Naive thymus-derived CD4-positive, alpha-beta T cell (primary cell): ENCODE measurements around the gene SCAPER. TPM values are rescaled to one million over a fixed set of nuclear protein-coding genes. Genes with fewer than 3 reads are reported as not detected.

Experiments
- ATAC-seq: fragments of 150-1000 bp; cut with Tn5 transposase; 2 replicates; pipeline ENCODE4 v1.10.0; 2021; ENCODE audit warnings: mild to moderate bottlenecking, moderate library complexity
- CTCF ChIA-PET: fragments of 350-600 bp; sonication (Branson Sonifier 250); formaldehyde crosslinking; loops from one replicate; lab custom pipeline; 2021; ENCODE audit warnings: antibody characterized with exemption; lab: Charles Lee
- POLR2A ChIA-PET: fragments of 350-600 bp; sonication (Branson Sonifier 250); formaldehyde crosslinking; loops from one replicate; lab custom pipeline; 2021; ENCODE audit warnings: antibody characterized with exemption, inconsistent platforms; lab: Charles Lee
- DNase-seq, 9 donors: peaks; one replicate each; pipeline versions ENCODE4 v3.0.0 to v3.0.0-alpha.2; 2020 to 2022; ENCODE audit warnings: mixed read lengths in 1 of 9
- H3K27ac ChIP-seq: one replicate; pipeline ENCODE4 v1.7.0; 2013; ENCODE audit warnings: mild to moderate bottlenecking, low read depth, low read length, moderate library complexity
- H3K27me3 ChIP-seq, 2 donors: one replicate each; pipeline ENCODE4 v1.7.0; 2013; ENCODE audit warnings: low read length in 2 of 2, mild to moderate bottlenecking in 2 of 2, moderate library complexity in 2 of 2; ENCODE audit not compliant: control insufficient read depth in 2 of 2, insufficient read depth in 2 of 2
- H3K36me3 ChIP-seq, 3 experiments: 1 replicate in 2 of 3; 2 replicates in 1 of 3; pipeline ENCODE4 v1.7.0; 2013; ENCODE audit warnings: low read length in 3 of 3, mild to moderate bottlenecking in 3 of 3, moderate library complexity in 1 of 3; ENCODE audit not compliant: insufficient read depth in 3 of 3, control insufficient read depth in 2 of 3
- H3K4me1 ChIP-seq, 2 donors: one replicate each; pipeline ENCODE4 v1.7.0; 2013; ENCODE audit warnings: low read length in 2 of 2, mild to moderate bottlenecking in 2 of 2, moderate library complexity in 1 of 2; ENCODE audit not compliant: control insufficient read depth in 2 of 2, insufficient read depth in 2 of 2
- H3K4me3 ChIP-seq: 2 replicates; pipeline ENCODE4 v1.7.0; 2013; ENCODE audit warnings: mild to moderate bottlenecking, low read length
- H3K9me3 ChIP-seq, 3 experiments: 1 replicate in 2 of 3; 2 replicates in 1 of 3; pipeline ENCODE4 v1.7.0; 2013; ENCODE audit warnings: low read length in 3 of 3; ENCODE audit not compliant: control insufficient read depth in 2 of 3
- H3K27ac Mint-ChIP-seq, 9 donors: one replicate each; pipeline ENCODE4 v1.8.0; 2020 to 2022; ENCODE audit warnings: mixed read lengths in 9 of 9, mild to moderate bottlenecking in 8 of 9, moderate library complexity in 5 of 9, inconsistent platforms in 2 of 9
- H3K27me3 Mint-ChIP-seq, 5 donors: one replicate each; pipeline ENCODE4 v1.8.0; 2021 to 2022; ENCODE audit warnings: mixed read lengths in 5 of 5, mild to moderate bottlenecking in 1 of 5
- H3K36me3 Mint-ChIP-seq, 5 donors: one replicate each; pipeline ENCODE4 v1.8.0; 2020 to 2022; ENCODE audit warnings: mixed read lengths in 5 of 5, mild to moderate bottlenecking in 3 of 5, inconsistent platforms in 1 of 5
- H3K4me1 Mint-ChIP-seq, 7 donors: one replicate each; pipeline ENCODE4 v1.8.0; 2020 to 2022; ENCODE audit warnings: mixed read lengths in 7 of 7, mild to moderate bottlenecking in 3 of 7, inconsistent platforms in 1 of 7
- H3K4me3 Mint-ChIP-seq, 10 donors: one replicate each; pipeline ENCODE4 v1.8.0; 2020 to 2022; ENCODE audit warnings: mild to moderate bottlenecking in 10 of 10, mixed read lengths in 10 of 10, moderate library complexity in 6 of 10, inconsistent platforms in 2 of 10
- H3K9me3 Mint-ChIP-seq, 11 donors: one replicate each; pipeline ENCODE4 v1.8.0; 2020 to 2022; ENCODE audit warnings: mixed read lengths in 11 of 11, mild to moderate bottlenecking in 4 of 11, inconsistent platforms in 1 of 11, moderate library complexity in 1 of 11
- intact Hi-C, 2 donors: fragments of 100-400 bp; cut with micrococcal nuclease; formaldehyde crosslinking; loops; one replicate each; pipeline ENCODE4 v1.15.1; 2023
- polyA plus RNA-seq, 2 donors: library from polyadenylated mRNA; unstranded; fragments of 300-500 nt; fragmentation: Illumina TruSeq; gene quantifications; one replicate each; pipeline ENCODE4 v1.2.3, GENCODE V29; 2021
- total RNA-seq, 6 experiments: library from RNA in 5 of 6; stranded (reverse) in 5 of 6; gene quantifications; 1 replicate in 5 of 6; 2 replicates in 1 of 6; pipeline ENCODE4 v1.2.3 and lab custom pipeline; 2021 to 2026

The SCAPER gene
- total and polyA plus RNA-seq, 7 experiments from 2014 or later, result 22.6 to 56.9 (median 48.8) TPM

GRCh38 chr15:76802411-76802810, 102.7 kb downstream of the SCAPER start:
- CTCF ChIA-PET, result no interaction called here
- no peak overlapping the region for H3K27ac Mint-ChIP-seq

DNA sequence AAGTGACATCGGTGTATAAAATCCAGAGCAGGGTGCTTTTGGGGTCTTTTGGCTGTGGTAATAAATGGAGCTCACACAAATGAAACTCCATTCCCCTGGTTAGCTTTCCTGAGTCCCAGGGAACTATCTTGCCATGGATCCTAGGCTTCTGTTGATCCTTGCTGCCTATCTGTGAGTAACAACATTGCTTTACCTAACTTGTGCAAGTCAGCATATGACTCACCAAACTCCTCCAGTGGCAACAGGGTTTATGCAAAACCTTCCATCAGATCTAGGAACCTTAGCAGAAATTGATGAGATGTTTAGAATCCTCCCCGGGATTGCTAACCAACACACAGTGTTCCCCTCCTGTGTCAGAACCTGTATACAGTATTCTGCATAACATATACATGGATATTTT, 105.4 kb downstream of the SCAPER start:
- H3K9me3 Mint-ChIP-seq, result no peaks in the 10 kb centered on the region
- peaks cover 0 to 3% (median 0%) of the 10 kb centered on the region in 7 donors for H3K4me1 Mint-ChIP-seq
- no peak overlapping the region for H3K27ac Mint-ChIP-seq
- Histone ChIP-seq H3K27ac (no peak overlapping the region), H3K4me1 (no peaks in the 10 kb centered on the region), H3K36me3 (peaks cover 0 to 19% (median 3%) of the 10 kb centered on the region in 3 experiments), H3K4me3 (no peak overlapping the region), H3K27me3 (no peaks in the 10 kb centered on the region), H3K9me3 (no peaks in the 10 kb centered on the region)
- ATAC-seq (no peak), DNase-seq (no peak)
- intact Hi-C loops, result no loop called here
- POLR2A ChIA-PET, result no interaction called here
- CTCF ChIA-PET, result no interaction called here
- H3K27me3 Mint-ChIP-seq, result no peaks in the 10 kb centered on the region
- H3K36me3 Mint-ChIP-seq, result peaks cover 6 to 74% (median 48%) of the 10 kb centered on the region in 5 donors
- H3K4me3 Mint-ChIP-seq, result no peak overlapping the region

More at GRCh38 chr15:76802411-76802810, 102.7 kb downstream of the SCAPER start:
- Mint-ChIP-seq H3K36me3 (peaks cover 6 to 59% (median 49%) of the 10 kb centered on the region in 5 donors), H3K9me3 (no peaks in the 10 kb centered on the region), H3K4me3 (no peak overlapping the region), H3K4me1 (peaks cover 0 to 3% (median 0%) of the 10 kb centered on the region in 7 donors), H3K27me3 (no peaks in the 10 kb centered on the region)
- Histone ChIP-seq H3K36me3 (peaks cover 0 to 14% (median 3%) of the 10 kb centered on the region in 3 experiments), H3K4me3 (no peak overlapping the region), H3K4me1 (no peaks in the 10 kb centered on the region), H3K27ac (no peak overlapping the region), H3K9me3 (no peaks in the 10 kb centered on the region), H3K27me3 (no peaks in the 10 kb centered on the region)
- intact Hi-C loops, result no loop called here
- DNase-seq (no peak), ATAC-seq (no peak)
- POLR2A ChIA-PET, result no interaction called here

DNA sequence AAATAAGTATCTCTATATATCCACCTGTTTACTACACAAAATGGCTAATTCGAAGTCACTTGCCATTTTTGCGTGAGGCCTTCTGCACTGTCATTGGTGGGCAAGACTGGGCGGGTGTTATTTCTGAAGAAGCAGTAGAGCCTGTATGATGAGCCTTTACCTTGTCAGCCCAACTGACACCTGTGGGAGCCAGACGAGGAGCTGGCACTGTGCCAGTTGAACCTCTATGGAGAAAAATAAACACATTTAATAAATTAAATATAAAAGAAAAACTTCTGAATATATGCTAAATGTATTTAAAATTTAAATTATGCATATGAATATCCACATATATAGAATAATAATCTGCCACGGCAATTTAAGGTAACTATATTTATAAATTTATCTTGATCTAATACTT, 109.9 kb downstream of the SCAPER start:
- DNase-seq, result no peak
- ChIA-PET POLR2A (no interaction called here), CTCF (no interaction called here)
- intact Hi-C loops, result no loop called here
- no peak overlapping the region for H3K4me3 ChIP-seq
- H3K9me3 Mint-ChIP-seq, result peaks cover 0 to 11% (median 4%) of the 10 kb centered on the region in 11 donors
- no peak overlapping the region for H3K27ac ChIP-seq
- no peaks in the 10 kb centered on the region for H3K4me1 Mint-ChIP-seq
- no peaks in the 10 kb centered on the region for H3K27me3 ChIP-seq
- peaks cover 0 to 42% (median 0%) of the 10 kb centered on the region in 3 experiments for H3K36me3 ChIP-seq
- no peak overlapping the region for H3K4me3 Mint-ChIP-seq
- no peak overlapping the region for H3K27ac Mint-ChIP-seq
- no peaks in the 10 kb centered on the region for H3K27me3 Mint-ChIP-seq
- H3K9me3 ChIP-seq, result no peaks in the 10 kb centered on the region
- ATAC-seq, result no peak
- peaks cover 21 to 84% (median 63%) of the 10 kb centered on the region in 5 donors for H3K36me3 Mint-ChIP-seq
- no peaks in the 10 kb centered on the region for H3K4me1 ChIP-seq

DNA sequence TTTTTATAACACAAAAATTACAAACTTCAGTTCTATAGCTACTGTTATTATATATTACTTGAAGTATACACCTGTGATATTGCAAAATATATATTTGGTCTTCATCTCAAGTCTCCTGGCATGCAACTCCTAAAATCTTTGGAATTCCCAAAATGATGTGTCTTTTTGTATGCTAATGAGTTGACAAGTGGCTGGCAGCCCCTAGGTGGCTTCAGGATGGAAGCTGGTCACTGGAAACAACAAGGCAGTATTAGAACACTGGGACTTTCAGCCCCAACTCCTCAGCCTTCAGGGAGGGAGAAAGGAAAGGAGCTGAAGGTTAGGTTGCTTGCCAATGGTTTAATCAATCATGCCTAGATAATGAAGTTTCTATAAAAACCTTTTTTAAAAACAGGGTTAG, 112.0 kb downstream of the SCAPER start:
- Mint-ChIP-seq H3K27me3 (no peaks in the 10 kb centered on the region), H3K4me3 (no peak overlapping the region), H3K36me3 (peaks cover 21 to 67% (median 52%) of the 10 kb centered on the region in 5 donors), H3K27ac (no peak overlapping the region), H3K4me1 (no peaks in the 10 kb centered on the region), H3K9me3 (peaks cover 0 to 11% (median 4%) of the 10 kb centered on the region in 11 donors)
- ChIA-PET POLR2A (no interaction called here), CTCF (no interaction called here)
- no peaks in the 10 kb centered on the region for H3K9me3 ChIP-seq
- H3K4me3 ChIP-seq, result no peak overlapping the region
- peaks cover 0 to 42% (median 0%) of the 10 kb centered on the region in 3 experiments for H3K36me3 ChIP-seq
- DNase-seq, result no peak
- no peak for ATAC-seq
- no peaks in the 10 kb centered on the region for H3K4me1 ChIP-seq
- intact Hi-C loops, result no loop called here
- no peak overlapping the region for H3K27ac ChIP-seq
- no peaks in the 10 kb centered on the region for H3K27me3 ChIP-seq

DNA sequence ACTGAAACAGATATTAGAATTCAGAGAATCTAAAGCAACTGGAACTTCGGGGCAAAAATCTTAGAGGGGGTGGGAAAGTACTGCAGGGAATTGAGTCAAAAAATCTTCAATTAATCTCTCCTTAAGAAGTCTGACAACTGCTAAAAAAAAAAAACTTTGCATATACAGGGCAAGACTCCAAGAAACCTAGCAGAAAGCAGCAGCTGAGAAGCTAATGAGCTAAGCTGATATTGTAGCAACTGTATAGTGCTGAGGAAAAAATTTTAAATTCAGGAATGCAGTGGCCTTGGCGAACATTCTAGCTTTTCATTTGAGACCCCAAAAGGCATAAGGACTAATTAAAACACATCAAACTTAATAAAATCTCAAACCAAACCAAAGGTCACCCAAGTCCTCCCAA, 113.6 kb downstream of the SCAPER start:
- no peak for DNase-seq
- H3K9me3 Mint-ChIP-seq, result peaks cover 0 to 11% (median 4%) of the 10 kb centered on the region in 11 donors
- H3K36me3 Mint-ChIP-seq, result peaks cover 21 to 63% (median 47%) of the 10 kb centered on the region in 5 donors
- no peaks in the 10 kb centered on the region for H3K27me3 Mint-ChIP-seq
- CTCF ChIA-PET, result interaction anchor here (0.5 kb wide), 1 partner anchor 484 kb away, joined by 7 read pairs; no protein-coding TSS in a partner anchor
- Histone ChIP-seq H3K9me3 (no peaks in the 10 kb centered on the region), H3K27ac (no peak overlapping the region), H3K36me3 (peaks cover 0 to 42% (median 0%) of the 10 kb centered on the region in 3 experiments), H3K4me1 (no peaks in the 10 kb centered on the region), H3K27me3 (no peaks in the 10 kb centered on the region), H3K4me3 (no peak overlapping the region)
- POLR2A ChIA-PET, result no interaction called here
- H3K4me1 Mint-ChIP-seq, result no peaks in the 10 kb centered on the region
- intact Hi-C loops, result no loop called here
- H3K4me3 Mint-ChIP-seq, result no peak overlapping the region
- no peak overlapping the region for H3K27ac Mint-ChIP-seq
- ATAC-seq, result no peak

GRCh38 chr15:76787273-76787672, 117.9 kb downstream of the SCAPER start:
- Histone ChIP-seq H3K27ac (no peak overlapping the region), H3K9me3 (no peaks in the 10 kb centered on the region), H3K4me3 (no peak overlapping the region), H3K36me3 (peaks cover 0 to 13% (median 0%) of the 10 kb centered on the region in 3 experiments), H3K4me1 (no peaks in the 10 kb centered on the region), H3K27me3 (no peaks in the 10 kb centered on the region)
- intact Hi-C loops, result no loop called here
- no peak for ATAC-seq
- ChIA-PET POLR2A (interaction anchor here (0.5 kb wide), 1 partner anchor 42 kb away, joined by 3 read pairs; no protein-coding TSS in a partner anchor), CTCF (interaction anchor here (0.6 kb wide), 1 partner anchor 556 kb away, joined by 3 read pairs; no protein-coding TSS in a partner anchor)
- Mint-ChIP-seq H3K36me3 (peaks cover 24 to 75% (median 63%) of the 10 kb centered on the region in 5 donors), H3K4me3 (no peak overlapping the region), H3K27ac (no peak overlapping the region), H3K4me1 (peaks cover 0 to 2% (median 0%) of the 10 kb centered on the region in 7 donors), H3K27me3 (no peaks in the 10 kb centered on the region), H3K9me3 (peaks cover 0 to 21% (median 9%) of the 10 kb centered on the region in 11 donors)
- DNase-seq, result no peak

- no peaks in the 10 kb centered on the region for H3K27me3 ChIP-seq
- H3K4me3 ChIP-seq, result no peak overlapping the region
- no peaks in the 10 kb centered on the region for H3K9me3 ChIP-seq
- Mint-ChIP-seq H3K27ac (no peak overlapping the region), H3K4me3 (no peak overlapping the region), H3K4me1 (peaks cover 0 to 5% (median 0%) of the 10 kb centered on the region in 7 donors), H3K27me3 (no peaks in the 10 kb centered on the region), H3K9me3 (peaks cover 0 to 10% (median 3%) of the 10 kb centered on the region in 11 donors), H3K36me3 (peaks cover 14 to 58% (median 47%) of the 10 kb centered on the region in 5 donors)
- ChIA-PET CTCF (no interaction called here), POLR2A (no interaction called here)
- H3K27ac ChIP-seq, result no peak overlapping the region
- no peaks in the 10 kb centered on the region for H3K4me1 ChIP-seq
- H3K36me3 ChIP-seq, result peaks cover 0 to 3% (median 0%) of the 10 kb centered on the region in 3 experiments
- no peak for DNase-seq
- intact Hi-C loops, result no loop called here
- ATAC-seq, result no peak
Observed at GRCh38 chr15:76776969-76777368, 128.2 kb downstream of the SCAPER start.
